CD4-positive, alpha-beta T cell treated with Interleukin-6 at 100 ng/mL for 8 hours (primary cell): ENCODE data around the gene TENM3.

Source experiments
- DNase-seq: peaks from one replicate; pipeline ENCODE4 v3.0.0-alpha.2; 2020; ENCODE audit warnings: mixed read lengths, low spot score

The TENM3 gene

DNA sequence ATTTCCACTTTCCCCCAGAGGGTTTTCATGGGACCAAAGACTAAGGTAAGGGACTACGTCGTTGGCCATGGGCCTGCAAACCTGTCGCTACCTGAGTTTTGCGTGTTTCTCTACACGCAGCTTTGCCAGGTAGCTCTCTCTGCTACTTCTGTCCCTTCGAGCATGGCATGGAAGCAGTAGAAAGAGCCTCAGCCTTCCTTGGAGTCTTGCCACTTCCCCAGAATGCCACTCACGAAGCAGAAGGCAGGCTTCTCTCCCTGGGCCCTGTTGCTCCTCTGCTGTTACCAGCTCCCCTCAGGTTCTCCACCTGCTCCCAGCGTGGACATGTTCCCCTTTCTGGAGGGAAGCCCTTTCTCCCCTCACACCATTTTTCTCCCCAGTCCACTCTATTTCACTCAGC, 381.1 kb downstream of the TENM3 start:
- DNase-seq, result no peak

GRCh38 chr4:182625193-182625592, 382.0 kb downstream of the TENM3 start:
- no peak for DNase-seq

DNA sequence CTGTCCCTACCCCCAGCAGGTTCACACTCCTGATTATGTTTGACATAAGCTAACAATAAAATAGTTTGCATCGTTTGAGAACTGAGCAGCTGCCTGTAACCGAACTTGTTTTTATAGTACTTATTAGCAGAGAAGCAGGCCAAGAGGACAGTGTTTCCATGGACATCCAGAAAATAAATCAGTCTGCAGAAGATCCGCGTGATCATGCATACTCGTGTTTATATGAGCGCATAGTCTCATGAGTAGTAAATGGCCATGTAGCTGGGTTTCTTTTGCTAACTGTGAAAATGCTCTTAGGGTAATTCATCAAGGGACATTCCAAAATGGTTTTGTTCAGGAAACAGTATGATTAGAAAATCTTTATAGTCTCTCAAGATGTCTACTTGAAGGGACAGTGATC, 384.8 kb downstream of the TENM3 start:
- DNase-seq, result no peak

DNA sequence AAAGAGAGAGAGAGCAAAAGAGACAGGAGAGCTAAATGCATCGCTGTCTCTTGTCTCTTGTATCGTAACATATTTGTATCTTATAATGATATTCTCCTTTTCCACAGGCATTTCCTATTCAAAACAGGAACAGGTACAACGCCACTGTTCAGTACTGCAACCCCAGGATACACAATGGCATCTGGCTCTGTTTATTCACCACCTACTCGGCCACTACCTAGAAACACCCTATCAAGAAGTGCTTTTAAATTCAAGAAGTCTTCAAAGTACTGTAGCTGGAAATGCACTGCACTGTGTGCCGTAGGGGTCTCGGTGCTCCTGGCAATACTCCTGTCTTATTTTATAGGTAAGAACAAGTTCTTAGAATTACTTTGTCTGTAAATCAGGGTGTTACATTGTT, 385.3 kb downstream of the TENM3 start:
- no peak for DNase-seq

DNA sequence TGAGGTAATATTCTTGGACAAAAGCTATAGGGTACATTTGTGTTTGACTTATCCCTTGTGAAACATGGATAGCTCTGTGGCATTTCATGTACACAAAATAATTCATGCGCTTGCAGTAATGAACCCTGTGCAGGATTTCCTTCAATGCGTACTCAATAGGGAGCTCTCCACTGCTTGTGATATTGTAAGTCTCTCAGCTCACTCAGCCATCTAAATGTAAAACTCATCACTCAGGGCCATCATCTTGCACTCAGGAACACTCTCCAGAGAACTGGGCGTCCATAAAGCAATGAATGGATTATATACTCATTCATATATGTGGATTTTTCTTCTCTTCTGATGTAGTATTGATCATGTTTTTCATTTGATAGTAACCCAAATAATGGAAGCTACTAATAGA, 385.9 kb downstream of the TENM3 start:
- no peak for DNase-seq

DNA sequence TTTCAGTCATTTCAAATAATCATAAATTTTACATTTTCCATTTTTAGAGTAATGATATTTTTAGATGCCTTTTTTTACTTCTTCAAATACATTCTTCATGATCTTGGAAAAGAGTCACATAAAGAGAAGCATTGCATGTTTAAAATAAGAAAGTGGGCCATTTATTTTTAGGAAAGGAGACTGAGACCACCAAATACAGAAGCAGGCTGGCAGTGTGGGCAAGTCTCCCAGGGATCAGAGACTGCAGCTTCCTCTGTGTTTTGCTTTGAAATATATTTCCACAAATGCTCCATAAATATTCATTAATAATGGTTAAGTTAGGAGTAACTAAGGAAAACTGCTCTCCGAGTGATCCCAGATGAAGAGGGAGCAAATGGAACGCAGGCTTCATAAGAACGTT, 397.3 kb downstream of the TENM3 start:
- DNase-seq, result no peak

DNA sequence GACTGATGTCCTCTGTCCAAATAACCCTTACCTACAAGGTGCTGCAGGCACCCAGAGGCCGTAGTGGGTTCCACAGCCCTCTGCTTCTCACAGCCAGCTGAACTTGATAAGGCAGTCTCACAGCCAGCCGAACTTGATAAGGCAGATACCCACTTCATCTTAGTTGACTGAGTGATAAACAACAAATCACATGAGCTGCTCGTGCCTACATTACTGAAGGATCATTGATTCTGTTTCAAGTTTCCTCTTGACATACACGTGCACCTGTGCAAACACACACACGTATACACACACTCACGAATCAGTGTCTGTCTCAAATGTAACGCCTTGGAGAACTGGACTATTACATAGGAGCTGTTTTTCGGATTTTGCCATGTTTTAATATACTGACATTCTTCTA, 397.7 kb downstream of the TENM3 start:
- DNase-seq, result no peak

DNA sequence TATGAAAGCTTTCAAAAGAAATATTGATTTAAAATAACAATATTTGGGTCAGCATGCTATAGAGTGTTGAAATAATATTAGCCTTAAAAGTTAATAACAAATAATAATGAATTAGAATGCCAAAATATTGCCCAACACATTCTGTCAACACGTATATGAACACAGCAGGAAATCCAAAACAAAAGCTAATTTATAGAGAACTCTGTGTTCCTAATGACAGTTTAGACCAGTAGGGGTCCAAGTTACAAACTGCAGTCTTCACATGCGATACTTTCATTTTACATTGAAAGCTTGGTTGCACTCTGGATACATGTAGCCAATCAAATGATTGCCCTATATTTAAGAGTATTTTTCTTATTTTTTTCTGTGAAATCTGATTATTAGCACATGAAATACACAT, 399.6 kb downstream of the TENM3 start:
- no peak for DNase-seq

DNA sequence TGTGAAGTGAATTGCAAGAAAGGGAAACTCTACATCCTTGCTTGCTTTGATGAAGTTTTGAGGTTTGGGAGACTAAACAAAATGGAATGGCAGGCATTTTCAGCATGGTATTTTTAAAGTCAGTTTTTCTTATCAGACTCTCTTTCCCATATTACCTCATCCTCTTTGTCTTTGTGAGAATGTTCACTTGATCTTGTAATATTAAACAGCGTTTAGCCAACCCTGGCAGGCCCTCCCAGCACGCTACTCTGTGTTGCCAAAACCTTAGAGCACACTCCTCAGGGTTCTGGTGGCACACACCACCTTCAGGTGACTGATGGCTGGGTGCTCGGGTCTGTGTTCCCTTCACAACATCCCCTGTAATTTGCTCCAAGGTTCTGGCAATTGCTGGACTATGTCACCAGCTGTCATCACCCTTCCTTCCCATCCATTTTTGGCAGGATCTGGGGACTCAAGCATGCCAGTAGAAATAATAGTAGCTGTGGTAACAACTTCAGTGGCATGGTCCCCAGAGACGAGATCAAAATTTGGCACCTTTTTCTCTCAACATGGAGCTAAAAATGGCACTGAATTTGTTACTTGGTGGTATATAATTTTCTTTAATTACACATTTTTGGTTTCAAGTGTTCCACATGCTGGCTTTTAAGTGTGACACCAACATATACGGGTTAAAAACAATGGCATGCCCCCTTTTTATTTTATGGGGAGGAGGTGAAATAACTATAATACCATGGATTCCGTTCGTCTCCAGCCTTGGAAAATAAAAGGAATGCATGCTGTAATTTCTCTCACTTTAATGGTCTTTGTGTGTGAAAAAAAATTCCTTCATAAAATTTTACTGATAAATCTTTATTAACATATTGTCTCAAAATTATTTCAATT, 400.8 kb downstream of the TENM3 start:
- DNase-seq, result no peak

DNA sequence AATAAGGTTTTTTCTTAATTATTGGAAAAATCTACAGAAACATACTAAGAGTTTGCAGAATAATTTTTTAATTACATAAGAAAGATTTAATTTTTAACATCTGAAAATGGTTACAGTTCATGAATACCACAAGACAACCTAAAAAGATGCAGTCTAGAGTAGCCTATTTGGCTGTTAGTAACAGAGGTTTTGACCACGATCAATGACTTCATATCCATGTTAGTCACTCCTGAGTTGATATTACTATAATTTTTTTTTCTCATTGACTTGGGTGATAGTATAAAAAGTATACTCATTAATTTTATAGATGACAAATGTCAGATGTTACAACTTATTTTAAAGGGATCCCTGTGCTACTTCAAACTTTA, 401.5 kb downstream of the TENM3 start:
- DNase-seq, result no peak

DNA sequence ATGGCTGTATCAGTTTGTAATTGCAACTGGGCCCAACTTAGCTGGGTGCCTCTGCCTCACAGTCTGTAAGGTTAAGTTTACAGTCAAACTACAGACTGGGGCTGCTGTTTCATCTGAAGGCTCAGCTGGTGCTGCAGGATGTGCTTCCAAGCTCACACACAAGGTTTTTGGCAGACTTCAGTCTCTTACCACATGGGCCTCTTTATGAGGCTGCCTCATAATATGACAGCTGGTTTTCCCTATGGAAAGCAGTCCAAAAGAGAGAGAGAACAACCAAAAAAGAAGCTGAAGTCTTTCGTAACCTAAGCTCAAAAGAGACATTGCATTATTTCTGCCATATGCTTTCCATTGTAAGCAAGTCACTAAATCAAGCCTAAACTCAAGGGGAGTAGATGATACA, 402.3 kb downstream of the TENM3 start:
- no peak for DNase-seq

DNA sequence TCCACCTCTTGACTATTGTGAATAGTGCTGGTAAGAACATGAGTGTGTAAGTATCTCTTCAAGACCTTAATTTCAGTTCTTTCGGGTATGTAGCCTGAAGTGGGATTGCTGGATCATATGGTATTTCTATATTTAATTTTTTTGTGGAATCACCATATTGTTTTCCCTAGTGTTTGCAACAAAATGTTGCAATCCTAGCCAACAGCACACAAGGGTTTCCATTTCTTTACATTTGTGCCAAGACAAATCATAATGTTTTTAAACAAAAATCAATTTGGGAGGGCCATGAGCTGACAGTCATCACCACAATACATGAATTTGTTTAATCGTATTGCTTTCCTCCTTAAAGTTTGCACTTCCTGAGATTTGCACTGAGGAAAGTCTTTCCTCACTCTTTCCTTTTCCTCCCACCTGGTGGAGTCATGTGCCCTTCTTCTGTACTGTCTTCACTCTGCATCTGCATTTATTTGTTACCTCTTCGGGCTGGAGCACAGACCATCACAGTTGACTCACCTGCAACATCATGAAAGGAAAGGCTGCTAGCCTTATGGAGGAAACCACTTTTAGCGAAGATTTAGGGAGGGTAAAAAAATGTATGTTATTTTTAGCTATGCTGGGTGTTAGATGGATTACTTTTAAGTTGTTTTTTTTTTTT, 404.6 kb downstream of the TENM3 start:
- DNase-seq, result no peak

DNA sequence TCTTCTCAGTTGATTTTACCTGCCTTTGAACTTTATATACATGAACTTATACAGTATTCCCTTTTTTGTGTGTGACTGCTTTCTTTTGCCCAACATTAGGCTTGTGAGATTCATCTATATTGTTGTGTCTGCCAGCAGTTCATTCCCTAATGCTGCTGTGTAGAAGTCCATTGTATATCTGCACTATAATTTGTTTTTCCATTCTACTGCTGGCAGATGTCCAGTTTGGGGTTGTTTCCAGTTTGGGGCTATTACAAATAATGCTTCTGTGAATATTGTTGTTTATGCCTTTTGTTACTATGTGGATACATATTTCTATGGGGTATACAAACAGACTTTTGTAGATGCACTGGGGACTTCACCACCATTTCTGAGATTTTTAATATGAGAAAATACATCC, 405.6 kb downstream of the TENM3 start:
- DNase-seq, result no peak

DNA sequence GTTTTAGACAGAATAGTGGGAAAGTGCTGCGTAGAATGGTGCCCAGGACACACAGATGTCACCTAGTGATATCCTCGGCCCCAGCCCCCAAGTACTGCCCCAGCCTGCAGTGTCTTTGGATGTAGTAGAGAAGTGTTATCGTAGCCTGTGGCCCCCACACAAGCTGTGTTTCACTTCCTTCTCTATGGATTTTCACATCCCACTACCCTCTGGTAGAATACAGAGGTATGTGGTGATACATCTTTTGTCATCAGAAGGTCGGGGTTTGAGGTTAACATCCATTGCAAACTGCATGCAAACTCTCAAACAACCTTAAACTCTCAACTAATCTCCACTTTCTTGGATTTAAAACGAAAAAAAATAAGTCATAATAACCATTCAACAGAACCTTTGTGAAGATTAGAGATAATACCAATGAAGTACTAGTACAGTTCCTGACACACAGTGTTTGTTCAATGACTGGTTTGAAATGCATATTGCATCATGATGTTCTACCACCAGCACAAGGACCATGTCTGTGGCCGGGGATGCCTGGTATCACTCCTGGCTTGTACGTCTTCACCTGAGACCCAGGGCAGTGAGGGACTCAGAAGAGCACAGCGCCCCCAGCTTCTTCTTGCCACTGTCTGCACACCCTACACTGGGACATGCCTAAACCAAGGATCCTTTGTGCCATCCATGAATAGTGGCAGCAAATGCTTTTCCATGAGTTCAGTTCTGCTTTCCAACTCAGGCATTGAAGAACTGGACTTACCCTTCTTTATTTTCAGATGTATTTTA, 406.7 kb downstream of the TENM3 start:
- no peak for DNase-seq

- DNase-seq, result no peak
Measured at GRCh38 chr4:182653596-182653995, 410.4 kb downstream of the TENM3 start.

- no peak for DNase-seq
Measured at GRCh38 chr4:182655340-182655739, 412.1 kb downstream of the TENM3 start.

DNA sequence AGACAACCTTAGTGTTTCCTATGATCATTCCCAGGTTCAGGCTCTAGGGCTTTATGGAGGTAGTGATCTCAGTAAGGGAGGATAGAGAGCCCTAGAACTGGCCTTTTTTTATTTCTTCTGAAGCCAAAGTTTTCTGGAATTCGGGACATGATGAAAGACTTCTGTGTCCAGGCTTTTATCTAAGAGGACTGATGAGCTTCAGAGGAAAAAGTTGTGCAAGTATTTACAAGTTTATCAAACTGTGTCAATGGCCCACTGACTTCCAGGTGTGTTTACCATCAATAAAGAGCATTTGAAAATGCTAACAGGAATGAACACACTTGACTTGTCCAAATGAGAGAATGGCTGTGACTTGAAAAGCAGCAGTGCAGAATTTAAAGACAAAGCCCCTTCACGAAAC, 419.3 kb downstream of the TENM3 start:
- DNase-seq, result no peak

GRCh38 chr4:182671231-182671630, 428.0 kb downstream of the TENM3 start:
- DNase-seq, result no peak

DNA sequence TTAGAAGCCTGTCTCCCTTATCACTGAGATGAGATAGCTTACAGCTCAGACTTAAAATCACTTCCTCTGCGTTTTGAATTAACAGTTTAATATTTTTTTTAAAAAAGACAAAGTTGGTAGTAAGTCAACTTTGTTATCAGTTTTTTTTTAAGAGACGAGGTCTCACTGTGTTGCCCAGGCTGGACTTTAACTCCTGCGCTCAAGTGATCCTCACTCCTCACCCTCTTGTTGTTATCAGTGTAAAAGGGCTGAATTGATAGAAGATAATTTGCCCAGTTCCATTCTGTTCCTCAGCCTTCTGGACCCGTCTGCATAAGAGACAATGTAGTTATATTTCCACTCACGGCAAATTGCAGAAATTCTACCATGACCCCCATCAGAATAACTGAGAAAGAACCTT, 428.5 kb downstream of the TENM3 start:
- no peak for DNase-seq

- no peak for DNase-seq
Measured at GRCh38 chr4:182678590-182678989, 435.4 kb downstream of the TENM3 start.

GRCh38 chr4:182679533-182679932, 436.3 kb downstream of the TENM3 start:
- no peak for DNase-seq

- no peak for DNase-seq
Measured at GRCh38 chr4:182680234-182680653, 437.0 kb downstream of the TENM3 start.

- no peak for DNase-seq
Measured at GRCh38 chr4:182683661-182684060, 440.5 kb downstream of the TENM3 start.
